ELF-1 (cell line): Measurements from ENCODE around the gene RADIL.

Experiments
- DNase-seq: peaks from one replicate; pipeline ENCODE4 v3.0.0-alpha.2; 2016; ENCODE audit warnings: low read depth, low spot score

Gene RADIL

DNA sequence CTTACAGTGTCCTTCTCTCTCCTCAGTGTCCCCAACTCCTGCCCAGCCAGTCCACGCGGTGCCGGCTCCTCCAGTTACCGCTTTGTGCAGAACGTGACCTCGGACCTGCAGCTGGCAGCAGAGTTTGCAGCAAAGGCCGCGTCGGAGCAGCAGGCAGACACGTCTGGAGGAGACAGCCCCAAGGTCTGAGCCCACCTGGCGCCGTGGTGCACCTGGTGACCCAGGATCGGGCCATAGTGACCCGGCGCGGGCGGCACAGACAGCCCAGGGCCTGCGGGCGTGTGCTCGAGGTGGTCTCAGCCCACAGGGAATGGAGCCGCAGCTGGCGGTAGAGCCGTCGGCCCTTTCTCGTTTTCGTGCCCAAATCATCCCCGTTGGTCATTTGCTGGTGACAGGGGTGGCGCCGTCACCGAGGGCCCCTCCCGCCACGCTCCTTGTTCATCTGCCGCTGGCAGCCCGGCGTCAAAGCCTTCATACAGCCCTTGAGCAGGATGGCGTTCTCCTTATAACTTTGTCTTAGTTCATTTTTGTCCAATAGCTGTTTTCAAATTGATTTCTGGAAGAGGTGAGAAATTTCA lies 129.0 kb downstream of the RADIL start:
- no peak for DNase-seq

DNA sequence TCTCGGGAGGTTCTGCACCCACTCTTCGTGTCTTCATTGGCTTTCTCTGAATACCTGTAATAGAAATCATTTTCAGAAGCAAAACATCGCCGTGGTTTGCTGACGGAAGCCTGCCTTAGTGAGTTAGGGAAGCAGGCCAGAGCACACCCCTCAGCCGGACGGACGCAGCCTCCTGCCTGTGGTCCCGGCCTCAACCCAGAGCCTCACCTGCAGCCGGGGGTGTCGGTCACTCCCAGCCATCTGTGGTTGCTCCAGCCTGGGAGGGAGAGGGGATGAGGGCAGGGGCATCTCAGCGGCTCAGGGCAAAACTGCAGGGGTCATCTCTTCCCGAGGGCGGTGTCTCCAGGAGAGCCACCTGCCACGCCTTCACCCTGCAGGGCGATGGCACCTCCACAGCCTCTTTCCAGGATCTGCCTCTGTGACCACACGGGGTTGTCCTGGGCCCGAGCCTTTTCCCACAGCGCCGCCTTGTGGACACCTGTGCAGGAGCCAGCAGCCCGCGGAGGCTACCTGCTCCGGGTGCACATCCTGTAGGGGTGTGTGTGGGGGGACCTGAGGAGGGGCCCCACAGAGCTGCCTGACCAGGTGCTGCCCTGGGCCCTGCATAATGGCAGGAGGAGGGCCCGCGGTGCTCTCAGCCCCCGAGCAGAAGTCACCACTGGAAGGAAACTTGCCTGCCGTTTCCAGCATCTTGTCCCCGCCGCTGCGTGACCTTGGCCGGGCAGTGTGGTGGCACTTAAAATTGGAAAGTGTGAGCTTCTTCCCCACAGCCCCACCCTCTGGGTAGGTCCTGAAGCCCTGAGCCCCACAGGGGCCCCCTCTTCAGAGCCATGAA lies 129.7 kb downstream of the RADIL start:
- DNase-seq = peak; percentile 85

DNA sequence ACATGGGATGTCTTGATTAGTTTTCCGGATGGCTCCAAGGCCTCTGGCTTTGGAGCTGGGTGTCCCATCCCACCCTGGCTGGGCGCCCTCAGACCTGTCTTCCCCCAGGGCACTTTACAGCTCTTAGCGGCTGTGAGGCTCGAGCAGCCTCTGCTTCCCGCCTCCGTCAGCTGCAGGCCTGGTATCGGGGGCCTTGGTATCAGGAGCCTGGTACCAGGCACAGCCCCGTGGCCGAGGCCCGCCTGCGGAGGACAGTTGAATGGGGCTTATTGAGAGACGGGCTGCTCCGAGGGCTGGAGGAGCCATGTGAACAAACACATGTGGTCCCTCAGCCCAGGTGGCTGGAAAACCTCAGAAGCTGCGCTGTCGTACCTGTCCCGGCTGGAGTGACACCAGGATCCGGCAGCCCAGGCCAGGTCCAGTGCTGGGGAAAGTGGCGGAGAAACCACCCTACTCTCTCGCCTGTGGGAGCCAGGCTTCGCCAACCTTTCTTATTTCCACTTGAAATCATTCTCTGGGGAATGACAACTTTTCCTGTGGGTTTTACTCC lies 132.0 kb downstream of the RADIL start:
- DNase-seq = no peak

GRCh38 chr7:4749798-4750197 lies 133.7 kb downstream of the RADIL start:
- DNase-seq = no peak

DNA sequence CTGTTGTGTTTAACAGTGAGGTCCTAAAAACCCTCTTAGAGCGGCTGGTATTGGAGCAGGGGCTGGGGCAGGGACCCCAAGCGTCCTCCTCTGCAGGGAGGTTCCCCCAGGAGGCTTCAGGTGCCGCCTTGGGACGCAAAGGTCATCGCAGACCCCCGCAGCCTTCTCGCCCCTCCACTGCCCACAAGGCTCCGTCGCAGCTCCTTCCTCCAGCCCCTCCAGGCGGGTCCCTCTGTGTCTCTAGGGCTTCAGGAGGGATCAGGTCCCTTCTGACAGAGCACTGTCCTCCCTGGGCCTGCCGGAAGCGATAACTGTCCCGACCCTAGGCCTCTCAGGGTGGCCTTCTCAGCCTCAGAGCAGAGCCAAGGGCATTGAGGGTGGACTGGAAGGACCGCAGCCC lies 134.2 kb downstream of the RADIL start:
- no peak for DNase-seq
